Measurements from ENCODE around the gene WNK2.

WNK2 gene

DNA sequence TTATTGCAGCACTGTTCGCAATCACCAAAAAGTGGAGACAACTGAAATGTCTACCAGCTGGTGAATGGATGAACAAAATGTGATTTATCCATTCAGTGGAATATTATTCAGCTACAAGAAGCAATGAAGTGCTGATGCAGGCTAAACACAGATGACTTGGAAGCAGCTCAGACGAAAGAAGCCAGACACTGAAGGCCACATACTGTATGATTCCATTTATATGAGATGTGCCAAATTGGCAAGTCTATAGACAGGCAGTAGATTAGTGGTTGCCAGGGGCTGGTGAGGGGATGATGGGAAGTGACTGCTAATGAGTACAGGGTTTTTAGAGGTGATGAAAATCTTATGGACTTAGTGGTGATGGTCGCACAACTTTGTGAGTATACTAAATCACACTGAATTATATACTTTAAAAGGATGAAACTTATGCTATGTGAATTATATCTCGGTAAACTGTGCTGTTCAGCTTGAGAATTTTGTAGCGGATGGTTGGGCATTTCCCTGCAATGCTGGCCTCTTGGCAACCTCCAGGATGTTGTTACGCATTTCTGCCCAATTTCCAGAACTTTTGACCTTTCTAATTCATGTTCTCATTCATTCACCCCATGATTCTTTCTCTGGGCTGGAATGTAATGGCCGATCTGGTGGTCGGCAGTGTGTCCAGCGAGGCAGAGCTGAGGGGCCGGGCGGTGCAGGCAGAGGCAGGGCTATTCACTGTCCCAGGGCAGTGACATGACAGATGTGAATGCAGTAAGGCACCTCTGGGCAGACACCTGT is 22.0 kb upstream of the WNK2 start:
- DNase-seq (ENCODE audit: low read depth, low spot score): no peak

DNA sequence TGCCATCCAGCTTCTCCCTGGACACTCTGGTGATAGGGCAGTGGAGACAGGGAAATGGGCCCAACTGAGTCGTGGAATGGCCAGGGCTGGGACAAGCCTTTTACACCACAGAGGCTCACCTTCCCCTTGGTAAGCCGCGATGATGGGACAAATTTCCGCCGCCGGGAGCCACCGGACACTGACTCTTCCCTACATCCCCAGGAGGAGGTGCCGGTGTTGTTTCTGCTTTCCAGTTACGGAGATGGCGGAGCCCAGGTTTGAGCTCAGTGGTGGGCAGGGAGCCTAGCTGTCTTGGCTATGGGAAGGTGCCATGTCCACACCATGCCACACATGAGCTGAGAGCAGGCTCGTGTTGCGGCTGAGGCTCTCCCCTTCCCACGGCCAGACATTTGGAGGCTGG is 19.9 kb upstream of the WNK2 start:
- no peak for DNase-seq (ENCODE audit: low read depth, low spot score)

DNA sequence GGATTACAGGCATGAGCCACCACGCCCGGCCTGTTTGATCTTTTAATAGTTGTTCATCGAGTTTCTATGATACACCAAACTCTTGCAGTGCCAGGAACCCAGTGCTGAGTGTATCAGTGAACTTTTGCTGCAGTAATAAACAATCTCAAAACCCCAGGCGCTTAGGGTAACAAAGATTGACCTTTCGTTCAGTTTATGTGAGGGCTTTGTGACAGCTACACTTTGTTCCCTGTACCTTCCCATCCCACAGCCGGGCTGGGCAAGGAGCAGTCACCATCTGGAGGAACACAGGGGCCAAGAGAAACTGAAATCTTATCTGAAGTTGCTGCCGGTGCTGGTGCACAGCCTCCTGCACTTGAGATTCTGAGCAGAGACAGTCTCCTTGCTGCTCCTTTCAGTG is 17.2 kb upstream of the WNK2 start:
- no peak for DNase-seq (ENCODE audit: low read depth, low spot score)

DNA sequence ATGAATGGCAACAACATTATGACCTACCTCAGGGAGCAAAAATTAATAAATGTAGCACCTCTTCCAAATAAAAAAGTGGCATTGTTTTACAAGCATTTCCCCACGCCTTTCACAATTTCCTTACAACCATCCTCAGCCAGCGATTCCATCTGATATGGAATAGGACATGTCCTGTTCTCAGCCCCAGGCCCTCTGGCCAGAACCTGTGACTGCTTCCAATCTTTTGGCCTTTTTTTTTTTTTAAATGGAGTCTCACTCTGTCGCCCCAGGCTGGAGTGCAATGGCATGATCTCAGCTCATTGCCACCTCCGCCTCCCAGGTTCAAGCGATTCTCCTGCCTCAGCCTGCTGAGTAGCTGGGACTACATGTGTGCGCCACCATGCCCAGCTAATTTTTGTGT is 16.8 kb upstream of the WNK2 start:
- DNase-seq (ENCODE audit: low read depth, low spot score): no peak

DNA sequence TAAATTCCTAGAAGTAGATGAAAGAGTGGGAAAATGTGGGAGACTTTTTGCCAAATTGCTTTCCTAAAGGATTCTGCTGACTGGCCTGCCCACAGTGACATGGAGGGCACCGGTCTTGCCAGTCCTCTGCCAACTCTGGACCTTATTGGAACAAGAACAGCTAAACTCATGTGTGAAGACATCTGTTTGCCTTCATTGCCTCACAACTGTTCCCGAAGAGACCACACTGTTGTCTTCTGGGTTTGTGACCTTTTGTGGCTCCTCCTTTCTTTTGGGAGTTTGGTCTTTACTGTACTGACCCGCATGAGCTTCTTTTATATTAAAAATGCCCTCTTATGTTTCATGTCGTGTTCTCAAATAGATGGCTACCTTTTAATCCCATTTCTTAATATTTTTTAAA is 16.1 kb upstream of the WNK2 start:
- no peak for DNase-seq (ENCODE audit: low read depth, low spot score)

DNA sequence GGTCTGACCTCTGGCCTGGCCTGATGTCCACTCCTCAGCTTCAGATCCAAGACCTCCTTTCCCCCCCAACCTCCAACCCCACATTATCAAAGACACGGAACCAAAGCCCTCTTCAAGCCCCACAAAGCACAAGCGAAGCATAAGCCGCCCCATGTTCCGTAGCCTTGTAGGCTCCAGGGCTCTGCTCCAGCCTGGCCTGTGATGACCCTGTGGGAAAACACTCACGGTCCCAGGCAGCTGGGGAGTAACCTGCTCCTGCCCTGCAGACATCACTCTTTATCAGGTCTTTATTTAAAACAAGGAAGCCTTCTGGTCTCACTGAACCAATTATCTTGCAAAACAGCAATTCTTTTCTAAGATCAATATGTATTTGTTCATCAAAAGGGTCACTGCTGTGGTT is 15.4 kb upstream of the WNK2 start:
- DNase-seq (ENCODE audit: low read depth, low spot score): no peak

DNA sequence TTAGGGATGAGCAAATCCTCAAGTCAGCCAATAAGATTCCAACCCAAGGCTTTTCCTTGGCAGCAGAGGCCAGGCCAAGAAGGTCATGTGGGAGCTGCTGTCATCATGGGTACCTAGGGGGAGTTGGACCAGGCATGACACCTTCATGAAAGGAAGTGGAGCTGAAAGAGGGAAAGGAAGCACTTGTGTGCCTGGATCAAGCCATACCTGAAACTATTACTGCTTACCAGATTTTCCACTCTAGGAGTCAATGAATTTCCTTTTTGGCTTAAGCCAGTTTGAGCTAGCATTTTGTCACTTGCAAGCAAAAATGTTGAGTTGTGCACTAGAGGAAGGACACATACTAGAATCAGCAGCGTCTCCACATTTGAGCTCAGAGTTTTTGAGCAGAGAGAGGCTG is 14.5 kb upstream of the WNK2 start:
- DNase-seq (ENCODE audit: low read depth, low spot score): no peak

DNA sequence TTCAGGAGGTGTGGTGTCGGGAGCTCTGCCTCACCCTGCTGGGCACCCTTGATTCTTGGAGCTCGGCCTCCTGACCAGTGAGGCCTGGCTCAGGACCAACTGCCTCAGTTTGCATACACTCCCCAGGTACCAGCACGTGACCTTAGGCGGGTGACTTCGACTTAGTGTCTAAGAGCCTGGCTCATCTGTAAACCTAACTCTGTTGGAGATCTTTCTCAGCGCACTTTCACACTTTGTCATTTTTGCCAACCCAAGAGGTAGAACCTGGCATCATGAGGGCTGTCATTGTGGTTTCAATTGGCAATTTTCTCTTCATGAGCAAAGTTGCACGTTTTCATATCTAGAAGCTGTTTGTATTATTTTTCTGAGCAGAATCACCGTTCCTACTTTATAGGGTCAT is 13.4 kb upstream of the WNK2 start:
- no peak for DNase-seq (ENCODE audit: low read depth, low spot score)

DNA sequence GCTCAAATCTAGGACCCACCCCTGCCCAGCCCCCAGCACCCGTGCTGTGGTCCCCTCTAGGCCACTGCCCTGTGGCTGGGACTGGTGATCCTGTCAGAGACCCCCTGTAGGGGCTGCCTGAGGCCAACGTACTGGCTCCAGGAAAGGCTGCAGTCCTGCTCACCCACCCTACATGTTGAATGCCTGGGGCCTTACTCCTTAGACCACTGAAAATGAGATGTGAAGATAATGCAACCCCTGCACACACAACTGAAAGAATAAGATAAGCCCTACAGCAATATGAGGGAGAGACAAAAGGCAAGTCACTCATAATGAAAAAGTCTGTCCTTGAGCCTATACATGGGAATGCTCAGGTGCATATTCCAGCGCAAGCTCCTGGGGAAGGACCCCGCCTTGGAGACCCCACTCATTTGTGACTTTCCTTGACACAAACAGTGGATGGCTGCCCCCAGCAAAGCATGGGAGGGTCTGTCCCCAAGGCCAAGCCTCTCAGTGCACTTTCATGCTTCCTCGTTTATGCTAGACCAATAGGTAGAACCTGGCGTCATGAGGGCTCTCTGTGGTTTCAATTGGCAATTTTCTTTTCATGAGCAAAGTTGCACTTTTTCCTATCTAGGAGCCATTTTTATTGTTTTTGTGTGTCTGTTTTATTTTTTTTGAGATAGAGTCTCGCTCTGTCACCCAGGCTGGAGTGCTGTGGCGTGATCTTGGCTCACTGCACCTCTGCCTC is 12.5 kb upstream of the WNK2 start:
- DNase-seq (ENCODE audit: low read depth, low spot score): no peak

DNA sequence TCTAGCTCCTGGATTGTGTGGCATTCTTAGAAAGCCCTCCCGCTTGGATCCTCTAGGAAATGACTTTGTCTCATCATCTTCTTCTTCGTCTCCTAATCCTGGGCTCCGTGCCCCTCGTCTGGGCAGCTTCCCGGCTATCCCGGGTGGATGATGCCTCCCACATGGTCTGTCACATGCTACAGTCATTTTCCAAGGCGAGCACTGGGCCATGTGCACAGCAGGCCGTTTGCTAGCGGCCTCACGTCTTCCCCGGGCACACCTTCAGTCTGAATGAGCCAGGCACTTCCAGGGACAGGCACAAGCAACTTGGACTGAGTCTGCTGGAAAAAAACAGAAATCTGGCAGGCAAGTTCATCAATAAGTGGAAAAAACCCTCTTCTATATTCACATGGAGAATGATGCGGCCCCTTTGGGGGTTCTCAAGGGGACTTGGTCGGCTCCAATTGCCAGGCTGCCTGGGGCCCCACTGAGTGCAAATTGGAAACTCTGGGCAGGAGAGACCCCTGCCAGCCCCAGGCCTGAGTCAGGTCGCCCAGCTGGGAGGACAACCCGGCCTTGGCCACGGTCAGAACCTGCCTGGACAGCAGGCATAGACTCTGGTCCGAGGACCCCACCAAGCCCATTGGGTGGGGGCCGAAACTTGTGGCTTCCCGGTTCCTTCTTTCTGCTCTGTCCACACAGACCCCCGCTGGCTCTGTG is 11.1 kb upstream of the WNK2 start:
- DNase-seq (ENCODE audit: low read depth, low spot score): no peak

DNA sequence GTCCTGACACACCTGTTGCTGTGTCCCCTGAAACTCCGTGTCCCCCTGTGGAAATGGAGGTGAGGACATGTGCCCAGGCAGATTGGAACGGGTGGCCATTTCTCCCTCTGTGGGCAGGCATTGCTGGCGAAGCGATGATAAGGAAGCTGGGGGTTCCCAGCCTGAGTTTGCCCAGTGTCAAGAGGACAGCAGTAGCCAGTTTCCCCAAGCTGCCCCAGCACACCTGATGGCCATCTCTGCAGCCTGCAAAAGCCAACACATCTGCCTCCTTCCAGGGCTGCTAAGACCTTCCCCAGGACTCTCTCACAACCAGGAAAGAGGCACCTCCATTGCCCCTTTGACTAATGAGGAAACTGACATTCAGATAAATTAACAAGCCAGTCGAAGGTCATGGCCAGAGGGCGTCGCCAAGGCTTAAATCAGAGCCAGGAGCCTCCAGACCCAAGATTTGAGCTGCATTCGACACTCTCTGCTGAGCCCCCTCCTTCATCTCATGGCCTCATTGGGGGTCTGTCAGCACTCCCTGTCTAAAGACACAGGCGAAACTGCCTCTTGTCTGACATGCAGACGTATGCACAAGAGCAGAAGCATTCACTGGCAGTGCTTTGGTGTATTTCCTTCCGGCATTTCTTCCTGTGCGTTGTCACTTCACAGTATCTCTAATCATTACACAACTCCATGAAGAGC is 10.4 kb upstream of the WNK2 start:
- no peak for DNase-seq (ENCODE audit: low read depth, low spot score)

DNA sequence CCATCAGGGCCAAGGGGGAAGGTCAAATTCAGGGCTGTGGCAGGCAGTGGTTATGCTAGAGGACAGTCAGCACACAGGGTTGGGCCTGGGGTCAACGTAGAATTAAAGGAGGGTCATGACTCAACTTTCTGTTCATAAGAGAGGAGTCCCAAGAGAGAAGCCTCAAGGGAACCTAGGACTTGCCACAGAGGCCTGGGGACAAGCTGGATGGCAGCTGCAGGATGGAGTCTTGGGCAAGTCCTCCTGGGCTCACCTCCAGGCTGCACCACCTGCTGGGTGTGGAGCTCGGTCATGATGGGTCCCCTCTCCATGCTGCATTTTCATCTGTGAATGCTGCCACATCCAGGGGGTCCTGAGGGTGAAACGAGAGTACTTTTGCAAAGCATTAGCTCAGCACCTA is 9.0 kb upstream of the WNK2 start:
- no peak for DNase-seq (ENCODE audit: low read depth, low spot score)

DNA sequence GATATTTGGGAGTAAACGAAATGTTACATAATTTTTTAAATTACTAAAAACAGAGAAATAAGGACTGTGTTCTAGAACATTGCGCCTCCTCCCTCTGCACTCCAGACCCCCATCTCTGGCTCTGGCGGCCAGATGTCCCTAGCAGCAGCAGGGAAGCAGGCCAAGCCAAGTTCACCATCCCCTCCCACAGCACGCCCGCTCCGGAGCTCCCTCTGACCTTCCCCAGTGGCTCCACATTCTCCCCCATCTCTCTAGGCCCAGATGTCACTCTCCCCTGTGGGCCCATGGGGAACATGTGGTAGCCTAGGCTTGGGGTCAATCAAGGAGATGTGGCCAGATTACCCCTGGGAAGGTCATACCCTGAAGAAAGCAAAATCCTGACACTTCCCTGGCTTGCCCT is 6.3 kb upstream of the WNK2 start:
- DNase-seq (ENCODE audit: low read depth, low spot score): no peak

DNA sequence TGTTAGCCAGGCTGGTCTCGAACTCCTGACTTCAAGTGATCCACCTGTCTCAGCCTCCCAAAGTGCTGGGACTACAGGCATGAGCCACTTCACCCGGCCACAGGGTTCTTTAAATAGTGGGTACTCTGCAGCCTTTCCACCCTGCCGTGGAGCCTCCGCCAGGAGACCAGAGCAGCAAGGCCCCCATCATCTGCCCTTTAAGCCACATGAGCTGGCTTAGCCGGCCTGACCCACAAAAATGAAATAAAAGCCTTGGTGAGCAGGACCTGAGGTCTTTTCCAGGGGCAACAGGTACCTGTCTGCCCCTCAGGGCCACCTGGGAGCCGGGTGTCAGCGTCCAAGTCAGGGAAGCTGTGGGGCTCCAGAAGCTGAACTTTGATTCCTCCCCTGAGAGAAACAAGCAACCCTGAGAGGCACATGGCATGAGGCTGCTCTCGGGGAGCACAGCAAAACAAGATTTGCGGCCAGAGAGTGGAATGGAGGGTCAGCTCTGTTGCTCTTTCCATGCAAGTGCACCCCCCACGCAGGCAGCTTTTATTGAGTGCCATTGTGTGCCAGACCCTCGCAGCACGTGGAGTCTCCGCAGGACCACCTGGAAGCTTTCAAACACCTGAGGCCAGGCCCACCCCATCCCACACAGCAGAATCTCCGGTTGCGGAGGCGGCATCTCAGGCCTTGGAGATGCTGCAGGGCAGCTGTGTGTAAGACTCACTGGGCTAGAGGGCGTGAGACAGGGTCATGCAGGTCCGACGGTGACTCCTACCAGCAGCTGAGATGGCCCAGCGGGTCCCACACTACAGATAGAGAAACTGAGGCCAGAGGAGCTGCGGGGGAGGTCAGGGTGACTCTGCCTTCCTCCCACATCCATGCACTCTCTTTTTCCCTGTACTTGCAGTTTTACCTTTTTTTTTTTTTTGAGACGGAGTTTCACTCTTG is 4.8 kb upstream of the WNK2 start:
- DNase-seq (ENCODE audit: low read depth, low spot score): no peak

DNA sequence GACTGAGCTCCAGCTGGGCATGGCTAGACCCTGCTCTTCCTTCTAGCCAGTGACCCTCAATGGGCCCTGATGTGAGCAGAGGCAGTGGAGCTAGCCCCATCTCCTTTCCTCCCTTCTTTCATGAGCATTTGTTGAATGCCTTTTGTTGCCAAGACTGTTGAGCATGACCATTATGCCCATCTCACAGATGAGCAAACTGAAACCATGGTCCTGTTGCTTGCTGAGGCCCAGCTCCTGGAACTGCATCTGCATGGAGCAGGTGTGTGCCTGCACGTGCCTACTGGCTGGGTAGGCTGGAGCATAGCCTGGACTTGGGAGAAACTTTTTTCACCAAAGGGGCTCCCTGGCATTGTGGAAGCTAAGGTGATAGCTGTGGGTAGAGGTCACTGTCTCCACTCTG is 3.0 kb upstream of the WNK2 start:
- no peak for DNase-seq (ENCODE audit: low read depth, low spot score)

DNA sequence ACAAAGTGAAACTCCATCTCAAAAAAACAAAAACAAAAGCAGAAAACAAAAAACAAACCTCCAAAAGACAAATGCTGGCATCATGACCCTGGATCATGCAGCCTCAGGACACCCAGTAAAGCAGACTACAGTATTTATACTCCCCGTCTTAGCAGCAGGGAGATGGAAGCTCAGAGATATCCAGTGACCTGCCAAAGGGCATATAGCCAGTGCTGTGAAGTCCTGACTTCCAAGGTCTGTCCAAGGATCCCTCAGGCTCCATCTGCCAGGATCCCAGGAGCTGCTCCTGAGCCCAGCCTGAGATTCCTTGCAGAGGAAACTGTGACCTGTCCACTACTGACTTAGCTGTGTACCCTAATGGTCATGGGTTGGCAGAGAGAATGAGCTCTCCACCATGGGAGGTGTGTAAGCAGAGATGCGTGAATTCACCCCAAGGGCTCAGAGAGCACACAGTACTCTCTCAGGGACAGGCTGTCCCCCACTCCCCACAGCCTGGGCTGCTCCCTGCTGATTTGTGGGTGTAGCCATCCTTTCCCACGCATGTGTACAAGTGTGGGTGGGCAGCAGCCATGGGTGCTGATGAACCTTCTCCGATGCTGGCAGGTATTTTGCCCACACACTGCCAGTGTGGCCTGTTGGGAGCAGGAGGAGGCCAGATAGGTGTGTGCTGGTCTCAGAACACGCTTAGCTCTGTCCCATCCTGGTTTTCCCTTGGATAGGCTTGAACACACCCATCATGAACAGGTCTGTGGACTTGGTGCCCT is 2.1 kb upstream of the WNK2 start:
- DNase-seq (ENCODE audit: low read depth, low spot score): no peak

DNA sequence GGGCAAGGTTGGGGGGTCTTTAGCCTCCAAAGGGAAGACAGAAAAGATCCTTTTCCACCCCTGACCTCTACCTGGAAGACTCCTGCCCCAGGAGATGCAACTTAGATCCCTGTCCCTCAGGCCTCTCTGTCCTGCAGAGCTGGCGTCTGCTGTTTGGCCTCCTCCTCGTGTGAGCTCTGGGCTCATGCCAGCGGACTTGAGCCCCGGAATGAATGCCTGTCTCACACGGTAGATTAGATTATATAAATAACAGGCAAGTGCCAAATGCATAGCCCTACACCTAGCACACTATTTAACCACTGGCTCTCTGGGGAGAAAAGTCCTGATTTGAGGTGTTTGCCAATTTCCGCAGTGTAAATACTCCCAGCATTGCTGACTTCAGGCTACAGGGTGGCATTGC is 1.4 kb upstream of the WNK2 start:
- no peak for DNase-seq (ENCODE audit: low read depth, low spot score)

DNA sequence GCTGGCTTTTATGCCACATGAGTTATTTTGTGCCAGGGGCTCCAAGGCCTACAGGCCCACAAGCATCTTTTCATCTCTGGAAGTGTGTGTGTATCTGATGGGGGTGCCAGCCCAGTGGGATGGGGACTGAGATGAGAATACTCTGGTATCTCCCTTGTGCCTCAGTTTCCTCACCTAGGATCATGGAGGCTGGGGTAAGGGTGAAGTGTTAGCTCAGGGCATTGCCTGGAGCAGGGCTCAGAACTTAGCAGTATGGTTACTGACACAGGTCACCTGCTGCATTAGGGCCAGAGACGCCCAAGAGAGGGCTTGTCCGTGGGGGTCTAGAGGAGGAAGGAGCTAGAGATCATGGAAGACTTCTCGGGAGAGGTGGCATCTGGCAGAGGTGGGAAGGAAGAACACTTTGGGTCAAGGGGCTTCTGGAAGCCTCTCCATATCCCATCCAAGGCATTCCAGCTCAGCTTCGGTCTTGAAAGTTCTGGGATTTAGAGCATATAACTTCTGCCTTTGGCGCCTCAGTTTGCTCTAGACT is 742 bp upstream of the WNK2 start:
- no peak for DNase-seq (ENCODE audit: low read depth, low spot score)

DNA sequence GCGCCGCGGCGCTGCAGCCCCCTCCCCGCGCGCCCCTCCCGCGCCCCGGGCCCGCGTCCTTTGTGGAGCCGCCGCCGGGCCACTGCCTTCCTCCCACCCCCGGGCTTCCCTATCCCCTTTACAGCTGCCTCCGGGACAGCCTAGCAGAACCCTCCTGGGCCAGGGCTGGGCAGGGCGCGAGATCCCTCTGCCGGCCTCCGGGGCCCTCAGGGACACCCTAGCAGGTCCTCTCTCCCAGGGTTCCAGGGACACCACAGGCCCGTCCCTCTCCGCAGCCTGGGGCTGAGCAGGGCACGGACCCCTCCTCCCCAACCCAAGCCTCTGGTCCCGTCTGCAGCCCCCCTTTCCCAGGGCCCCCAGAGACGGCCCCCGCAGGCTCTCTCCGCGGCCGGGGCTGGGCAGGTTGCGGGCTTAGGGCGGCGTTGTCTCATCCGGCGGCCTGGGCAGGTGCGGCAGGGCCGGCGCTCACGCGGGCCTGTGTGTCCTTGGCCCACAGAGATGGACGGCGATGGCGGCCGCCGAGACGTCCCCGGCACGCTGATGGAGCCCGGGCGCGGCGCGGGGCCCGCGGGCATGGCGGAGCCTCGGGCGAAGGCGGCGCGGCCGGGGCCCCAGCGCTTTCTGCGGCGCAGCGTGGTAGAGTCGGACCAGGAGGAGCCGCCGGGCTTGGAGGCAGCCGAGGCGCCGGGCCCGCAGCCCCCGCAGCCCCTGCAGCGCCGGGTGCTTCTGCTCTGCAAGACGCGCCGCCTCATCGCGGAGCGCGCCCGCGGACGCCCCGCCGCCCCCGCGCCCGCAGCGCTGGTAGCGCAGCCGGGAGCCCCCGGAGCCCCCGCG is 710 bp downstream of the WNK2 start:
- no peak for DNase-seq (ENCODE audit: low read depth, low spot score)

All from iPS DF 19.7 (cell line).